ENCODE data around the gene YIPF3. TPM values are rescaled to one million over a fixed set of nuclear protein-coding genes. Genes with fewer than 3 reads are reported as not detected.
"Not testable (repeated sequence)": the region's sequence is repeated elsewhere in the genome, so short reads cannot be mapped to it uniquely, and the experiment has no call there.

Gene YIPF3
- total RNA-seq, 1 donor from 2014 or later, result 77.7 TPM

- TF ChIP-seq CTCF (conservative IDR thresholded peaks at IDR 0.05; ENCODE audit: low read depth, low read length), result no peak
- no peak for DNase-seq (ENCODE audit: low read depth)
- H3K4me3 ChIP-seq (ENCODE audit: low read depth, low read length), result no peak overlapping the region
Measured at GRCh38 chr6:43540507-43540906, 23.8 kb upstream of the YIPF3 start.

DNA sequence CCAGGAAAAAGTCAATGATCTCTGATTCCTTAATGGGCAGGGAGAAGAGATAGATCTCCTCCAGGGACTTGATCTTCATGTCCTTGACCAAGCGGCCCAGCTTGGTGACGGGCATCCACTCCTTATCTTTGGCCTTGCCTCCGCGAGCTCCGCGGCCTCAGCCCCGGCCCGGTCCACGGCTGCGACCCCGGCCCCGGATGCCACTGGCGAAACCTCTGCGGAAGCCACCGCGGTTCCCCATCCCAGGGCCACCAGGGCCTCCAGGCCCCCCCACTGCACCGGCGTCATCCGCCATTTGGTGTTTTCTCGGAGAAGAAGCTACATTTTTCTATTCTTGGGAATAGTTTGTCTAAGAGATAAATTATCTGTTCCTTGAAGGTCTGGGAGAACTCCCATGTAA, 22.7 kb upstream of the YIPF3 start:
- not testable (repeated sequence) for DNase-seq (ENCODE audit: low read depth)

GRCh38 chr6:43538986-43539385, 22.3 kb upstream of the YIPF3 start:
- not testable (repeated sequence) for DNase-seq (ENCODE audit: low read depth); H3K4me3 ChIP-seq (ENCODE audit: low read depth, low read length)

More for the DNA sequence above, 22.7 kb upstream of the YIPF3 start:
- not testable (repeated sequence) for H3K4me3 ChIP-seq (ENCODE audit: low read depth, low read length)

- DNase-seq (ENCODE audit: low read depth), result no peak
- no peak for TF ChIP-seq CTCF (conservative IDR thresholded peaks at IDR 0.05; ENCODE audit: low read depth, low read length)
- no peak overlapping the region for H3K4me3 ChIP-seq (ENCODE audit: low read depth, low read length)
Measured at GRCh38 chr6:43532201-43532600, 15.5 kb upstream of the YIPF3 start.

- H3K4me3 ChIP-seq (ENCODE audit: low read depth, low read length), result no peak overlapping the region
- no peak for TF ChIP-seq CTCF (conservative IDR thresholded peaks at IDR 0.05; ENCODE audit: low read depth, low read length)
- DNase-seq (ENCODE audit: low read depth), result no peak
Measured at GRCh38 chr6:43524483-43524961, 7.8 kb upstream of the YIPF3 start.

- no peak for TF ChIP-seq CTCF (conservative IDR thresholded peaks at IDR 0.05; ENCODE audit: low read depth, low read length)
- H3K4me3 ChIP-seq (ENCODE audit: low read depth, low read length), result no peak overlapping the region
Measured at GRCh38 chr6:43523284-43523683, 6.6 kb upstream of the YIPF3 start.

DNA sequence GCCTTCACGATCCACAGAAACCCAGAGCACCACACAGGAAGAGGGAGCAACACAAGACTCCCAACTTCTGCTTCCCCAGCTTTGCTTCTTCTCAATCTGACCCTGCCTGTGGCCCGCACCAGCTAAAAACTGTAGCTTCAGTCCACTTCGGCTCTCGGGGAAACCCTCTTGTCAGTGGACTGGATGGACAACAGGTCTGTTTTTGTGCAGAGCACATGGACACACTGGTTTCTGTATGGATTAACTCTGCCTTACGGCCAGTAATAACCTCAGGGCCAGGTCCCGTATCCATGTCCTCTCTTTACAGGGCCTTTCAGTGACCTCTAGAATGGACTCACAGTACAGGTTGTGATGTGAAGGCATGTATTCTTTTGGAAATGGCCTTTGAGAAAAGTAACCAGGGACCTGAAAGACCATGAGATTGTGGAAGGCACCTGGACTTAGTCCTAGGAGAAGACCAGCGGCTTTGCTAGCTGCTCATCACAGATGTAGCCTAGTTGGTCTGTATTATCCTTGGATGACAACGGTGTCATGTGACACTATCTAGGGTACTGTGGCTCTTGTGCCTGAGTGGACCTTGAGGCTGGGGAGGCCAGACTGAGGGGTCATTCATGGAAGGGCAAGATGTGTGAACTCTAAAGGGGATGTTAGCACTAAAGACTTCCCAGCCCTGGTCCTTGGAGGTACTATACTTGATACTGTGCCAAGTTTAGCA, 6.0 kb upstream of the YIPF3 start:
- no peak for DNase-seq (ENCODE audit: low read depth)
- TF ChIP-seq CTCF (conservative IDR thresholded peaks at IDR 0.05; ENCODE audit: low read depth, low read length), result no peak
- no peak overlapping the region for H3K4me3 ChIP-seq (ENCODE audit: low read depth, low read length)

More at GRCh38 chr6:43523284-43523683, 6.6 kb upstream of the YIPF3 start:
- DNase-seq (ENCODE audit: low read depth), result no peak

- no peak for DNase-seq (ENCODE audit: low read depth)
- no peak overlapping the region for H3K4me3 ChIP-seq (ENCODE audit: low read depth, low read length)
Measured at GRCh38 chr6:43521836-43522235, 5.1 kb upstream of the YIPF3 start.

More at GRCh38 chr6:43521836-43522235, 5.1 kb upstream of the YIPF3 start:
- no peak for TF ChIP-seq CTCF (conservative IDR thresholded peaks at IDR 0.05; ENCODE audit: low read depth, low read length)
